ENCODE data around the gene G6PD.

G6PD gene

DNA sequence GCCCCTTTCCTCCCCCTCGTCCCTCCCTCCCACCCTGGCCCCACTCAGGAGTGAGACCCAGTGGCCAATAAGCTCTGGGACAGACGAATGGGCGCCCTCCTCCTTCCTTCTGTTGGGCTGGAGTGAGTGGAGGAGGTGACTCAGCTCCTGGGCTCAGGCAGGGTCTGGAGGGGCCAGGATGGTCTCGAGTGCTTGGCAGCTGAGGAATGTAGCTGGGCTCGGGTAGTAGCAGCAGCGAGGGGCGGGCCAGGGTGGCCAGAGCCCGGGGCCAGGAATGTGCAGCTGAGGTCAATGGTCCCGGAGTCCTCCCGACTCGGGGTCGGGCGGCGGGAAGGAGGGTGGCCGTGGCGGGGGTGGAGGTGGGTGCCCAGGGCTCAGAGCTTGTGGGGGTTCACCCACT lies 15.0 kb downstream of the G6PD start:
- DNase-seq (ENCODE audit: low read depth in 1 of 2, low spot score in 1 of 2), result no peak
- no peak overlapping the region for H3K27ac ChIP-seq (replicated peaks)
- no peak for TF ChIP-seq SPI1 (IDR thresholded peaks at IDR 0.05; ENCODE audit: borderline replicate concordance, low read depth)
- TF ChIP-seq, protein P1, sequence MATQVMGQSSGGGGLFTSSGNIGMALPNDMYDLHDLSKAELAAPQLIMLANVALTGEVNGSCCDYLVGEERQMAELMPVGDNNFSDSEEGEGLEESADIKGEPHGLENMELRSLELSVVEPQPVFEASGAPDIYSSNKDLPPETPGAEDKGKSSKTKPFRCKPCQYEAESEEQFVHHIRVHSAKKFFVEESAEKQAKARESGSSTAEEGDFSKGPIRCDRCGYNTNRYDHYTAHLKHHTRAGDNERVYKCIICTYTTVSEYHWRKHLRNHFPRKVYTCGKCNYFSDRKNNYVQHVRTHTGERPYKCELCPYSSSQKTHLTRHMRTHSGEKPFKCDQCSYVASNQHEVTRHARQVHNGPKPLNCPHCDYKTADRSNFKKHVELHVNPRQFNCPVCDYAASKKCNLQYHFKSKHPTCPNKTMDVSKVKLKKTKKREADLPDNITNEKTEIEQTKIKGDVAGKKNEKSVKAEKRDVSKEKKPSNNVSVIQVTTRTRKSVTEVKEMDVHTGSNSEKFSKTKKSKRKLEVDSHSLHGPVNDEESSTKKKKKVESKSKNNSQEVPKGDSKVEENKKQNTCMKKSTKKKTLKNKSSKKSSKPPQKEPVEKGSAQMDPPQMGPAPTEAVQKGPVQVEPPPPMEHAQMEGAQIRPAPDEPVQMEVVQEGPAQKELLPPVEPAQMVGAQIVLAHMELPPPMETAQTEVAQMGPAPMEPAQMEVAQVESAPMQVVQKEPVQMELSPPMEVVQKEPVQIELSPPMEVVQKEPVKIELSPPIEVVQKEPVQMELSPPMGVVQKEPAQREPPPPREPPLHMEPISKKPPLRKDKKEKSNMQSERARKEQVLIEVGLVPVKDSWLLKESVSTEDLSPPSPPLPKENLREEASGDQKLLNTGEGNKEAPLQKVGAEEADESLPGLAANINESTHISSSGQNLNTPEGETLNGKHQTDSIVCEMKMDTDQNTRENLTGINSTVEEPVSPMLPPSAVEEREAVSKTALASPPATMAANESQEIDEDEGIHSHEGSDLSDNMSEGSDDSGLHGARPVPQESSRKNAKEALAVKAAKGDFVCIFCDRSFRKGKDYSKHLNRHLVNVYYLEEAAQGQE (IDR thresholded peaks at IDR 0.05; ENCODE audit: insufficient replicate concordance, low read depth), result no peak
- TF ChIP-seq GABPA (IDR thresholded peaks at IDR 0.05; ENCODE audit: low read depth), result no peak
- TF ChIP-seq POLR2AphosphoS5 (IDR thresholded peaks at IDR 0.05; ENCODE audit: low read depth), result no peak
- TF ChIP-seq, protein P2, sequence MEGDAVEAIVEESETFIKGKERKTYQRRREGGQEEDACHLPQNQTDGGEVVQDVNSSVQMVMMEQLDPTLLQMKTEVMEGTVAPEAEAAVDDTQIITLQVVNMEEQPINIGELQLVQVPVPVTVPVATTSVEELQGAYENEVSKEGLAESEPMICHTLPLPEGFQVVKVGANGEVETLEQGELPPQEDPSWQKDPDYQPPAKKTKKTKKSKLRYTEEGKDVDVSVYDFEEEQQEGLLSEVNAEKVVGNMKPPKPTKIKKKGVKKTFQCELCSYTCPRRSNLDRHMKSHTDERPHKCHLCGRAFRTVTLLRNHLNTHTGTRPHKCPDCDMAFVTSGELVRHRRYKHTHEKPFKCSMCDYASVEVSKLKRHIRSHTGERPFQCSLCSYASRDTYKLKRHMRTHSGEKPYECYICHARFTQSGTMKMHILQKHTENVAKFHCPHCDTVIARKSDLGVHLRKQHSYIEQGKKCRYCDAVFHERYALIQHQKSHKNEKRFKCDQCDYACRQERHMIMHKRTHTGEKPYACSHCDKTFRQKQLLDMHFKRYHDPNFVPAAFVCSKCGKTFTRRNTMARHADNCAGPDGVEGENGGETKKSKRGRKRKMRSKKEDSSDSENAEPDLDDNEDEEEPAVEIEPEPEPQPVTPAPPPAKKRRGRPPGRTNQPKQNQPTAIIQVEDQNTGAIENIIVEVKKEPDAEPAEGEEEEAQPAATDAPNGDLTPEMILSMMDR (IDR thresholded peaks at IDR 0.05; ENCODE audit: insufficient read depth, low read length), result no peak

DNA sequence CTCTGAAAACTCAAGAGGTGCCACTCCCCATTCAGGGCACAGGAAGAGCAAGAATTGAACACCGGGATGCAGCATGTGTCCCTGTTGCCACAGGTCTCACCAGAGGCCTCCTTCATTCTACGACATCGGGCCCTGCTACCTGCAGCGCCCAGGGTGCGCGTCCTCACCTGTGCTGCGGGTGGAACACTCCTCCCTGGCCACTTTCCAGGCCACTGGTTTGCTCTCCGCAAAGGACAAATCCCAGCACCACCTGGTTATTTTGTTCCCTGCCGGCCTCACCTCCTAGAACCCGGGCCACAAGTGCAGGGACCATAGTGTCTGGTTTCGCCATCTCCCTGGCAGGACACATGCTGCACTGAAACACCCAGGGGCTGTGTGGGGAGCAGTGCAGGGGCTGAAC lies 16.4 kb downstream of the G6PD start:
- TF ChIP-seq, protein P2 (IDR thresholded peaks at IDR 0.05; ENCODE audit: insufficient read depth, low read length), result no peak
- TF ChIP-seq POLR2AphosphoS5 (IDR thresholded peaks at IDR 0.05; ENCODE audit: low read depth), result no peak
- TF ChIP-seq SPI1 (IDR thresholded peaks at IDR 0.05; ENCODE audit: borderline replicate concordance, low read depth), result no peak
- TF ChIP-seq, protein P1 (IDR thresholded peaks at IDR 0.05; ENCODE audit: insufficient replicate concordance, low read depth), result no peak
- no peak for TF ChIP-seq GABPA (IDR thresholded peaks at IDR 0.05; ENCODE audit: low read depth)
- Histone ChIP-seq H3K27ac (replicated peaks) (no peak overlapping the region), H3K27me3 (ENCODE audit: insufficient read depth, poor library complexity, severe bottlenecking) (no peaks in the 10 kb centered on the region), H3K4me3 (replicated peaks; ENCODE audit: insufficient read depth, low read length) (no peak overlapping the region)
- DNase-seq (ENCODE audit: low read depth in 1 of 2, low spot score in 1 of 2), result no peak

More for the DNA sequence above, 15.0 kb downstream of the G6PD start:
- Histone ChIP-seq H3K4me3 (replicated peaks; ENCODE audit: insufficient read depth, low read length) (no peak overlapping the region), H3K27me3 (ENCODE audit: insufficient read depth, poor library complexity, severe bottlenecking) (no peaks in the 10 kb centered on the region)

DNA sequence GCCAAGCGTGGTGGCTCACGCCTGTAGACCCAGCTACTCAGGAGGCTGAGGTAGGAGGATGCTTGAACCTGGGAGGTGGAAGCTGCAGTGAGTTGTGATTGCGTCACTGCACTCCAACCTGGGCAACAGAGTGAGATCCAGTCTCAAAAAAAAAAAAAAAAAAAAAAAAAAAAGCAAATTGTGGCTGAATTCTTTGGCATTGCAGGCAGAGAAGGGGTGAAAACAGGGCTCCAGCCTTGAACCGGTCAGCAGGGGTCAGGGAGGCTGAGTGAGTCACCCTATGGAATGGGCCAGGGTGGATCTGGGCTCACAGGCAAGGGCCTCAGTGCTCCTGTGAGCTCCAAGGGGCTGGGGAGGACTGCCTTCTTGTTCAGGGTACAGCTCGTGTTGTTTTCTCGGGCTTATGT lies 17.4 kb downstream of the G6PD start:
- Histone ChIP-seq H3K4me3 (replicated peaks; ENCODE audit: insufficient read depth, low read length) (no peak overlapping the region), H3K27me3 (ENCODE audit: insufficient read depth, poor library complexity, severe bottlenecking) (no peaks in the 10 kb centered on the region), H3K27ac (replicated peaks) (no peak overlapping the region)
- TF ChIP-seq GABPA (IDR thresholded peaks at IDR 0.05; ENCODE audit: low read depth) (no peak), SPI1 (IDR thresholded peaks at IDR 0.05; ENCODE audit: borderline replicate concordance, low read depth) (no peak)
- TF ChIP-seq, protein P1 (IDR thresholded peaks at IDR 0.05; ENCODE audit: insufficient replicate concordance, low read depth), result no peak
- TF ChIP-seq, protein P2 (IDR thresholded peaks at IDR 0.05; ENCODE audit: insufficient read depth, low read length), result no peak
- DNase-seq (ENCODE audit: low read depth in 1 of 2, low spot score in 1 of 2), result no peak

Data from HL-60 (cell line).